K562 (cell line): ENCODE measurements around the gene LRP1B. TPM values are rescaled to one million over a fixed set of nuclear protein-coding genes. Genes with fewer than 3 reads are reported as not detected.

Experiments used
- ATAC-seq: fragments of 200-7000 bp; cut with Tn5 transposase; 3 replicates; pipeline ENCODE4 v1.9.1; 2020; ENCODE audit warnings: moderate library complexity
- BruUV-seq: library from RNA; stranded (reverse); fragments of 400-500 nt; replicated peaks from 2 replicates; lab custom pipeline; 2021; lab: Mats Ljungman, UMichigan
- CTCF ChIA-PET: fragments of 300-600 bp; formaldehyde crosslinking; extraction: SDS; loops from one replicate; lab custom pipeline; 2021; ENCODE audit warnings: low intra/inter-chr PET ratio; lab: Yijun Ruan, JAX
- POLR2A ChIA-PET: fragments of 300-600, 350-650 bp; sonication (Branson Sonifier 250); formaldehyde crosslinking; extraction: SDS; loops from one replicate; lab custom pipeline; 2021; ENCODE audit warnings: antibody characterized with exemption, inconsistent platforms; lab: Yijun Ruan, JAX
- DNase-seq, 4 experiments: peaks; one replicate each; pipeline versions ENCODE4 v3.0.0 to v3.0.0-alpha.2; 2011 to 2018; ENCODE audit warnings: low spot score in 3 of 4, mixed read lengths in 3 of 4; ENCODE audit errors: extremely low read depth in 1 of 4
- FAIRE-seq: peaks from 2 replicates; lab custom pipeline; 2011; peaks lifted over from hg19 to GRCh38; lab: Jason Lieb, UNC
- H2AFZ ChIP-seq: 2 replicates; pipeline ENCODE4 v1.6.0; 2011; ENCODE audit warnings: low read depth, low read length, control low read depth, inconsistent platforms
- H3K27ac ChIP-seq: fragments of 200-600 bp; 3 replicates; pipeline ENCODE4 v1.8.0; 2011; ENCODE audit warnings: low read depth, mild to moderate bottlenecking, control low read depth, inconsistent platforms, low read length, moderate library complexity, mixed read lengths; ENCODE audit errors: extremely low read depth
- H3K27me3 ChIP-seq, 2 experiments: fragments of 300-600 bp in 1 of 2; 2 replicates in 1 of 2; 3 replicates in 1 of 2; pipeline versions ENCODE4 v1.6.0 to v1.8.0; 2011; ENCODE audit warnings: inconsistent platforms in 2 of 2, low read length in 2 of 2, mild to moderate bottlenecking in 1 of 2, mixed read lengths in 1 of 2, moderate library complexity in 1 of 2; ENCODE audit not compliant: control insufficient read depth in 2 of 2, insufficient read depth in 2 of 2
- H3K36me3 ChIP-seq: fragments of 300-600 bp; 3 replicates; pipeline ENCODE4 v1.8.0; 2011; ENCODE audit warnings: mild to moderate bottlenecking, low read length, inconsistent platforms; ENCODE audit not compliant: control insufficient read depth, insufficient read depth
- H3K4me1 ChIP-seq, 2 experiments: fragments of 200-600 bp in 1 of 2; replicated peaks in 1 of 2; 2 replicates in 1 of 2; 3 replicates in 1 of 2; pipeline versions ENCODE4 v1.5.1 to v1.8.0; 2011; ENCODE audit warnings: inconsistent platforms in 2 of 2, low read length in 2 of 2, mild to moderate bottlenecking in 1 of 2, mixed read lengths in 1 of 2, moderate library complexity in 1 of 2; ENCODE audit not compliant: control insufficient read depth in 2 of 2, insufficient read depth in 2 of 2
- H3K4me2 ChIP-seq: 2 replicates; pipeline ENCODE4 v1.6.1; 2011; ENCODE audit warnings: low read length, control low read depth, inconsistent platforms, mixed read lengths; ENCODE audit not compliant: insufficient read depth
- H3K4me3 ChIP-seq: fragments of 200-600 bp; sonication (generic), shearing (Covaris generic); 2 replicates; pipeline ENCODE4 v1.5.1; 2016; ENCODE audit warnings: control low read depth, inconsistent platforms
- H3K79me2 ChIP-seq: fragments of 200-600 bp; 3 replicates; pipeline ENCODE4 v1.8.0; 2011; ENCODE audit warnings: low read length, inconsistent platforms; ENCODE audit not compliant: control insufficient read depth, insufficient read depth
- H3K9ac ChIP-seq, 2 experiments: 2 replicates each; pipeline versions ENCODE4 v1.6.0 to v1.6.1; 2011; ENCODE audit warnings: low read depth in 2 of 2, low read length in 2 of 2, control low read depth in 1 of 2, inconsistent platforms in 1 of 2, mild to moderate bottlenecking in 1 of 2, mixed read lengths in 1 of 2; ENCODE audit not compliant: insufficient read depth in 1 of 2
- H3K9me1 ChIP-seq: one replicate; pipeline ENCODE4 v1.6.0; 2011; ENCODE audit warnings: inconsistent platforms, mild to moderate bottlenecking, low read length, moderate library complexity; ENCODE audit not compliant: control insufficient read depth, insufficient read depth
- H3K9me3 ChIP-seq: replicated peaks from 2 replicates; pipeline ENCODE4 v1.5.1; 2011; ENCODE audit warnings: low read depth, low read length, inconsistent platforms; ENCODE audit not compliant: control insufficient read depth, insufficient read depth
- H4K20me1 ChIP-seq: replicated peaks from 2 replicates; pipeline ENCODE4 v1.6.1; 2011; ENCODE audit warnings: low read length, inconsistent platforms, mixed read lengths; ENCODE audit not compliant: control insufficient read depth, insufficient read depth
- MEIS2 ChIP-seq: fragments of 450-650 bp; IDR thresholded peaks from 2 replicates; pipeline ENCODE4 v1.6.1; 2014; ENCODE audit warnings: mild to moderate bottlenecking; ENCODE audit not compliant: partially characterized antibody
- SMAD3 ChIP-seq: fragments of 450-650 bp; formaldehyde crosslinking; conservative IDR thresholded peaks from 2 replicates; pipeline ENCODE4 v1.4.0; 2020; ENCODE audit warnings: mild to moderate bottlenecking
- TCFL5 ChIP-seq: fragments of 250-450 bp; sonication (Bioruptor Pico); conservative IDR thresholded peaks from 2 replicates; pipeline ENCODE4 v1.6.1; 2021; ENCODE audit warnings: mild to moderate bottlenecking, moderate library complexity, matching md5 sums
- WGBS: fragments of 100-300 bp; shearing (Covaris generic); methylation state at CpG from one replicate; pipeline ENCODE4 v1.1.6; 2016; ENCODE audit warnings: low coverage, mixed read lengths; ENCODE audit not compliant: insufficient coverage; ENCODE audit errors: missing lambda C conversion rate; 5-methylcytosine and 5-hydroxymethylcytosine counted together
- in situ Hi-C: fragments of 300-500 bp; cut with MboI; formaldehyde crosslinking; loops from 4 replicates; pipeline ENCODE4 v1.15.0; 2018; ENCODE audit warnings: inconsistent platforms, mixed read lengths
- intact Hi-C: fragments of 100-400 bp; cut with micrococcal nuclease; formaldehyde crosslinking; loops from 2 replicates; pipeline ENCODE4 v1.14.2; 2022
- polyA plus RNA-seq, 8 experiments: library from polyadenylated mRNA; depleted of rRNA in 4 of 8; stranded (reverse) in 5 of 8; unstranded in 3 of 8; fragments of >200 nt; fragmentation: Nextera tagmentation in 2 of 8; fragmentation: Illumina TruSeq in 1 of 8; extraction: Ambion mirVana in 2 of 8; extraction: Trizol in 1 of 8; gene quantifications; 2 replicates each; pipeline versions ENCODE4 v1.2.1 to v1.2.3, GENCODE V29; 2011 to 2014; ENCODE audit warnings: inconsistent platforms in 1 of 8, missing spikeins in 1 of 8
- total RNA-seq, 7 experiments: library from RNA; depleted of rRNA in 6 of 7; stranded (reverse); fragments of >200 nt in 6 of 7; fragmentation: Illumina TruSeq in 2 of 7; extraction: Trizol in 2 of 7; gene quantifications; 2 replicates each; pipeline versions ENCODE4 v1.2.1 to v1.2.3, GENCODE V29; 2011 to 2021; ENCODE audit warnings: low replicate concordance in 1 of 7
- TF ChIP-seq, protein P1 (sequence below): fragments of 250-450 bp; sonication (Bioruptor Pico); IDR thresholded peaks from 2 replicates; pipeline ENCODE4 v1.4.0; 2020; ENCODE audit warnings: borderline replicate concordance

Gene LRP1B
- total and polyA plus RNA-seq, 9 of the 15 experiments (the other 6 are each of a cell fraction or from before 2014, with no cell fraction given): not detected

- intact Hi-C loops: no loop called here
- Histone ChIP-seq H3K4me3 (no peak overlapping the region), H3K9ac (no peak overlapping the region), H3K4me2 (no peak overlapping the region), H3K4me1 (no peaks in the 10 kb centered on the region), H3K27ac (no peak overlapping the region), H4K20me1 (no peaks in the 10 kb centered on the region), H3K9me3 (peaks cover 1% of the 10 kb centered on the region), H3K9me1 (no peaks in the 10 kb centered on the region), H3K36me3 (no peaks in the 10 kb centered on the region), H3K79me2 (no peaks in the 10 kb centered on the region), H2AFZ (no peak overlapping the region), H3K27me3 (no peaks in the 10 kb centered on the region)
- TF ChIP-seq, protein P1, sequence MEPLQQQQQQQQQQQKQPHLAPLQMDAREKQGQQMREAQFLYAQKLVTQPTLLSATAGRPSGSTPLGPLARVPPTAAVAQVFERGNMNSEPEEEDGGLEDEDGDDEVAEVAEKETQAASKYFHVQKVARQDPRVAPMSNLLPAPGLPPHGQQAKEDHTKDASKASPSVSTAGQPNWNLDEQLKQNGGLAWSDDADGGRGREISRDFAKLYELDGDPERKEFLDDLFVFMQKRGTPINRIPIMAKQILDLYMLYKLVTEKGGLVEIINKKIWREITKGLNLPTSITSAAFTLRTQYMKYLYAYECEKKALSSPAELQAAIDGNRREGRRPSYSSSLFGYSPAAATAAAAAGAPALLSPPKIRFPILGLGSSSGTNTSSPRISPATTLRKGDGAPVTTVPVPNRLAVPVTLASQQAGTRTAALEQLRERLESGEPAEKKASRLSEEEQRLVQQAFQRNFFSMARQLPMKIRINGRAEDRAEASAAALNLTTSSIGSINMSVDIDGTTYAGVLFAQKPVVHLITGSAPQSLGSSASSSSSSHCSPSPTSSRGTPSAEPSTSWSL (CRISPR knock-in tag): no peak
- TF ChIP-seq SMAD3: no peak
- BruUV-seq: no TSS peak
- ATAC-seq: no peak
- CTCF ChIA-PET: no interaction called here
- FAIRE-seq: no peak
- POLR2A ChIA-PET: no interaction called here
- no peak for DNase-seq
- 0% methylated on average over 2 of the region's 2 CpGs for WGBS
- in situ Hi-C loops: no loop called here
Observed at GRCh38 chr2:140595107-140595506, 1535.7 kb downstream of the LRP1B start.

DNA sequence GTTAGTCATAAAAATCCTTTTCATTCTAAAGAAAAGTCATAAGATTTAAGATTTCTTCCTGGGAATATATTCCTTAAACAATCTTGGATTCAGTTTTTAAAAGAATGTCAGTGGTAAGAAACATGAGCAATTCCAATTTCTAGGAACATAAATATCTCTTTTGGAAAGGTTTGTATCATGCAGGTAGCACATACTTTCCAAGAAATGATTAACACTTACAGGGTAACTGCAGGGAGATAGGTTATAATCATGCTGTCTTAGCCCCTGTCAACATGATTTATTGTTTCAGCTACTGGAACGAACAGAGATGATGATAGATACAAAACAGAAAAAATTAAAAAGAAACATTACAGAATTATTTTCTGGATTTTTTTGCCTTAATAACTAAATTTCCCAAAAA is 1537.7 kb downstream of the LRP1B start:
- intact Hi-C loops: no loop called here
- POLR2A ChIA-PET: no interaction called here
- WGBS: 8% methylated on average over 1 of the region's 1 CpG

More for the DNA sequence above, 1537.7 kb downstream of the LRP1B start:
- no peak overlapping the region for H3K27ac ChIP-seq
- H3K9me3 ChIP-seq: no peaks in the 10 kb centered on the region; the same call in 1 of the 2 replicates
- no peaks in the 10 kb centered on the region for H3K36me3 ChIP-seq
- H3K9ac ChIP-seq: no peak overlapping the region
- BruUV-seq: no TSS peak
- H3K4me3 ChIP-seq: no peak overlapping the region
- in situ Hi-C loops: no loop called here
- FAIRE-seq (no peak), DNase-seq (no peak), ATAC-seq (no peak)
- CTCF ChIA-PET: no interaction called here
- no peak overlapping the region for H2AFZ ChIP-seq
- H3K27me3 ChIP-seq: no peaks in the 10 kb centered on the region
- H3K9me1 ChIP-seq: no peaks in the 10 kb centered on the region
- no peak overlapping the region for H3K4me2 ChIP-seq
- no peaks in the 10 kb centered on the region for H3K4me1 ChIP-seq
- TF ChIP-seq TCFL5 (CRISPR knock-in tag) (no peak), MEIS2 (peak; percentile 7)
- H3K79me2 ChIP-seq: no peaks in the 10 kb centered on the region
- no peaks in the 10 kb centered on the region for H4K20me1 ChIP-seq
